ENCODE data around the gene CDC42BPB. TPM values are rescaled to one million over a fixed set of nuclear protein-coding genes. Genes with fewer than 3 reads are reported as not detected.

Gene CDC42BPB
- total RNA-seq, 1 donor from 2014 or later, result 96.5 TPM

GRCh38 chr14:102909911-102910310 lies 147.4 kb downstream of the CDC42BPB start:
- no peak overlapping the region for H3K27ac ChIP-seq
- H3K9me3 ChIP-seq, result no peaks in the 10 kb centered on the region
- H3K4me1 ChIP-seq, result no peaks in the 10 kb centered on the region
- DNase-seq (ENCODE audit: low spot score in 2 of 2), result no peak
- H3K27me3 ChIP-seq, result no peaks in the 10 kb centered on the region
- no peak for TF ChIP-seq CTCF (IDR thresholded peaks at IDR 0.05)
- H3K36me3 ChIP-seq, result peaks cover 7 to 16% of the 10 kb centered on the region in 2 donors
- intact Hi-C loops (cut with DNase I), result no loop called here
- no peak overlapping the region for H3K4me3 ChIP-seq

GRCh38 chr14:102909462-102909861 lies 147.9 kb downstream of the CDC42BPB start:
- intact Hi-C loops (cut with DNase I), result no loop called here
- peaks cover 7 to 16% of the 10 kb centered on the region in 2 donors for H3K36me3 ChIP-seq
- no peak for DNase-seq (ENCODE audit: low spot score in 2 of 2)
- no peaks in the 10 kb centered on the region for H3K4me1 ChIP-seq
- H3K27me3 ChIP-seq, result no peaks in the 10 kb centered on the region
- no peak overlapping the region for H3K27ac ChIP-seq
- no peak overlapping the region for H3K4me3 ChIP-seq
- no peaks in the 10 kb centered on the region for H3K9me3 ChIP-seq
- no peak for TF ChIP-seq CTCF (IDR thresholded peaks at IDR 0.05)

- no peaks in the 10 kb centered on the region for H3K9me3 ChIP-seq
- no peak for DNase-seq (ENCODE audit: low spot score in 2 of 2)
- no peak overlapping the region for H3K4me3 ChIP-seq
- H3K27me3 ChIP-seq, result no peaks in the 10 kb centered on the region
- intact Hi-C loops (cut with DNase I), result no loop called here
- no peak overlapping the region for H3K27ac ChIP-seq
- TF ChIP-seq CTCF (IDR thresholded peaks at IDR 0.05), result no peak
- H3K36me3 ChIP-seq, result peaks cover 10 to 16% of the 10 kb centered on the region in 2 donors
- H3K4me1 ChIP-seq, result no peaks in the 10 kb centered on the region
Observed at GRCh38 chr14:102908766-102909455, 148.4 kb downstream of the CDC42BPB start.

- Histone ChIP-seq H3K27ac (no peak overlapping the region), H3K36me3 (peaks cover 16 to 19% of the 10 kb centered on the region in 2 donors), H3K27me3 (no peaks in the 10 kb centered on the region), H3K4me1 (no peaks in the 10 kb centered on the region), H3K4me3 (no peak overlapping the region), H3K9me3 (no peaks in the 10 kb centered on the region)
- no peak for DNase-seq (ENCODE audit: low spot score in 2 of 2)
- TF ChIP-seq CTCF (IDR thresholded peaks at IDR 0.05), result no peak
- intact Hi-C loops (cut with DNase I), result no loop called here
Observed at GRCh38 chr14:102907980-102908730, 149.2 kb downstream of the CDC42BPB start.

- peaks cover 16 to 19% of the 10 kb centered on the region in 2 donors for H3K36me3 ChIP-seq
- no peak overlapping the region for H3K4me3 ChIP-seq
- no peaks in the 10 kb centered on the region for H3K27me3 ChIP-seq
- no peak for TF ChIP-seq CTCF (IDR thresholded peaks at IDR 0.05)
- no peaks in the 10 kb centered on the region for H3K9me3 ChIP-seq
- no peak for DNase-seq (ENCODE audit: low spot score in 2 of 2)
- intact Hi-C loops (cut with DNase I), result no loop called here
- H3K27ac ChIP-seq, result no peak overlapping the region
- no peaks in the 10 kb centered on the region for H3K4me1 ChIP-seq
Observed at GRCh38 chr14:102907303-102907844, 150.0 kb downstream of the CDC42BPB start.

Data from ascending aorta (tissue), 2 donors.